ENCODE results near the gene CPAMD8.

The CPAMD8 gene

GRCh38 chr19:17011485-17011884 lies 15.1 kb downstream of the CPAMD8 start:
- TF ChIP-seq, protein P1, sequence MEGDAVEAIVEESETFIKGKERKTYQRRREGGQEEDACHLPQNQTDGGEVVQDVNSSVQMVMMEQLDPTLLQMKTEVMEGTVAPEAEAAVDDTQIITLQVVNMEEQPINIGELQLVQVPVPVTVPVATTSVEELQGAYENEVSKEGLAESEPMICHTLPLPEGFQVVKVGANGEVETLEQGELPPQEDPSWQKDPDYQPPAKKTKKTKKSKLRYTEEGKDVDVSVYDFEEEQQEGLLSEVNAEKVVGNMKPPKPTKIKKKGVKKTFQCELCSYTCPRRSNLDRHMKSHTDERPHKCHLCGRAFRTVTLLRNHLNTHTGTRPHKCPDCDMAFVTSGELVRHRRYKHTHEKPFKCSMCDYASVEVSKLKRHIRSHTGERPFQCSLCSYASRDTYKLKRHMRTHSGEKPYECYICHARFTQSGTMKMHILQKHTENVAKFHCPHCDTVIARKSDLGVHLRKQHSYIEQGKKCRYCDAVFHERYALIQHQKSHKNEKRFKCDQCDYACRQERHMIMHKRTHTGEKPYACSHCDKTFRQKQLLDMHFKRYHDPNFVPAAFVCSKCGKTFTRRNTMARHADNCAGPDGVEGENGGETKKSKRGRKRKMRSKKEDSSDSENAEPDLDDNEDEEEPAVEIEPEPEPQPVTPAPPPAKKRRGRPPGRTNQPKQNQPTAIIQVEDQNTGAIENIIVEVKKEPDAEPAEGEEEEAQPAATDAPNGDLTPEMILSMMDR (IDR thresholded peaks at IDR 0.05; ENCODE audit: control insufficient read depth, insufficient read depth, low read depth, low read length, missing control alignments): no peak

DNA sequence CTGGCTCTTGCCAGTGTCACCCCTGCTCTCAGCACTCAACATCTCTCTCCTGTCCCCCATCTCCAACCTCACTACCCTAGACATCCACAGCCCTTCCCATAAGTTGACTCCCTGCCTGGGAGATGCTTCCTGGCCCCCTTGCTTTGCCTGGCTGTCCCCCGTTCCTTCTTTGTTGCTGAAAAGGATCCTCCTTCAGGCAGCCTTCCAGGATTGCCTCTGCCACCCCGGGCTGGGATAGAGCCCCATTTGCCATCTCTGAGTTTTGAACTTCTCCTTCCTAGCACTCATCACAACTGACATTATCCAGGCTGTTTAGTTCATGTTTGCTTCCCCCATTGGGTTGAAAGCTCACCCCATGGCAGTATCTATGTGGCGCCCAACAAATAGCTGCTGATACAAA lies 20.0 kb downstream of the CPAMD8 start:
- no peak for DNase-seq (ENCODE audit: low read depth)
- no peak overlapping the region for H3K4me3 ChIP-seq (ENCODE audit: control insufficient read depth, low read depth, low read length)
- TF ChIP-seq, protein P1 (IDR thresholded peaks at IDR 0.05; ENCODE audit: control insufficient read depth, insufficient read depth, low read depth, low read length, missing control alignments): no peak

More at GRCh38 chr19:17011485-17011884, 15.1 kb downstream of the CPAMD8 start:
- no peak for DNase-seq (ENCODE audit: low read depth)
- H3K4me3 ChIP-seq (ENCODE audit: control insufficient read depth, low read depth, low read length): no peak overlapping the region

- TF ChIP-seq, protein P1 (IDR thresholded peaks at IDR 0.05; ENCODE audit: control insufficient read depth, insufficient read depth, low read depth, low read length, missing control alignments): no peak
- H3K4me3 ChIP-seq (ENCODE audit: control insufficient read depth, low read depth, low read length): no peak overlapping the region
- no peak for DNase-seq (ENCODE audit: low read depth)
These were observed 21.6 kb downstream of the CPAMD8 start for GRCh38 chr19:17005000-17005399.

- H3K4me3 ChIP-seq (ENCODE audit: control insufficient read depth, low read depth, low read length): no peak overlapping the region
- TF ChIP-seq, protein P1 (IDR thresholded peaks at IDR 0.05; ENCODE audit: control insufficient read depth, insufficient read depth, low read depth, low read length, missing control alignments): no peak
- DNase-seq (ENCODE audit: low read depth): no peak
These were observed 22.2 kb downstream of the CPAMD8 start for GRCh38 chr19:17004386-17004785.

DNA sequence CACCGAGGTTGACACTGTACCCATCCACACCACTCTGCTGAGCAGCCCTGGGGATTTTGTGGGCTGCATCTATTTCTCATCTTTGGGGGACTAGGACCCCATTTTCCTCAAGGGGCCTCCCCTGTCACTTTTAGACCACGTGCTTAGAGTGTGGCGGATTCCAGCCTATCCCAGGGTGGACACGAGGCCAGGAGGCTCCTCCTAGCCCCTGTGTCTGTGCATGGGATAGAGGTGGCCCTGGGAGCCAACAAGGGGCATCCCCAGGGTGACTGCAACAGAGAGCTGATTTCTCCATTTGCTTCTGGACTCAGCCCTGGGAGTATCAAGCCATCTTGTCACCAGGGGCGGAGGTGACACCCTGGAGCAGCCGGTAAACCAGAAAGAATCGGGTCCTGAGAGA lies 24.2 kb downstream of the CPAMD8 start:
- no peak for DNase-seq (ENCODE audit: low read depth)
- H3K4me3 ChIP-seq (ENCODE audit: control insufficient read depth, low read depth, low read length): no peak overlapping the region
- TF ChIP-seq, protein P1 (IDR thresholded peaks at IDR 0.05; ENCODE audit: control insufficient read depth, insufficient read depth, low read depth, low read length, missing control alignments): no peak

GRCh38 chr19:17001603-17002183 lies 24.9 kb downstream of the CPAMD8 start:
- DNase-seq (ENCODE audit: low read depth): no peak
- TF ChIP-seq, protein P1 (IDR thresholded peaks at IDR 0.05; ENCODE audit: control insufficient read depth, insufficient read depth, low read depth, low read length, missing control alignments): no peak
- H3K4me3 ChIP-seq (ENCODE audit: control insufficient read depth, low read depth, low read length): no peak overlapping the region

All from AG09309 (cell line).